ENCODE results near the gene PTAFR.

GRCh38 chr1:28112388-28113241, 63.9 kb downstream of the PTAFR start:
- TF ChIP-seq SIN3A (IDR thresholded peaks at IDR 0.05; ENCODE audit: borderline replicate concordance, insufficient read depth, low read length) (no peak), POLR2AphosphoS5 (IDR thresholded peaks at IDR 0.05; ENCODE audit: low read depth, low read length) (no peak), REST (IDR thresholded peaks at IDR 0.05; ENCODE audit: insufficient read depth in 1 of 2, low read depth in 2 of 2, low read length in 2 of 2) (no peak), TAF1 (IDR thresholded peaks at IDR 0.05; ENCODE audit: borderline replicate concordance, insufficient read depth, low read length) (no peak)
